ENCODE measurements around the gene PRSS8. TPM values are rescaled to one million over a fixed set of nuclear protein-coding genes. Genes with fewer than 3 reads are reported as not detected.

PRSS8 gene
- total RNA-seq, 1 donor from 2014 or later, result 84.7 TPM

DNA sequence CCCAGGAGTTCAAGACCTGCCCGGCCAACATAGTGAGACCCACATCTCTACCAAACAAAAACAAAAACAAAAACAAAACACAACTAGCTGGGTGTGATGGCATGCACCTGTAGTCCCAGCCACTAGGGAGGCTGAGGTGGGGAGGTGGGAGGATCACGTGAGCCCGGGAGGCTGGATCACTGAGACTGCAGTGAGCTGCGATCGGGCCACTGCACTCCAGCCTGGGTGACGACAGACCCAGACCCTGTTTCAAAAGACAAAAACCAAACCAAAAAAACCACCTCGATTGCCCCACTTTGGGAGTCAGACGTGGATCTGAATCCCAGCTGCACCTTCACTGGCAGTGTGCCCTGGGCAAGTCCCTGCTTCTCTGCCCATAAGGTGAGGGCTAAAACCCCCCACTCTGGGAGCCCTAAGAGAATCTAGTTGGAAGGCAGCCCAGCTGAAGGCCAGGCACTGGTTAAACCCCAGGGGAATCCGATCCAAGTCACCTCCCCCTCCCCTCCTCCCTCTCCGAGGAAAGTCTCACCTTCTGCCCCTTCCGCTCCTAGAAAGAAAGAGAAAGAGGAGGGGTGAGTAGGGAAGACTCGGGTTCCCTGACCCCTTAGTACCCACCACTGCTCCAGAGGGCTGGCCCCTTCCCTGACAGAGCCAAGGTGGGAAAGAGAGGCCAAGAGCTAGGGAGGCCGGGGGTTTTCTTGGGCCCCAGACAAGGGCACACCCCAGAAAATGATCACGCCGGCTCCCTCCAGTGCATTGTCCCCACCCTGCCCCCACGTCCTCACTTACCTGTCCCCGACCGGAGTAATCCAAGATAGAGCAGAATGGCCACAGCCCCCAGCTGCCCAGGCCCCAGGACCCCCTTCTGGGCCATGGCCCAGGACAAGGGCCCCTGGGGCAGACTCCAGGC is 647 bp downstream of the PRSS8 start:
- Mint-ChIP-seq H3K27me3 (peaks cover 6% of the 10 kb centered on the region), H3K36me3 (peaks cover 4% of the 10 kb centered on the region), H3K27ac (peak overlapping the region; percentile 95), H3K4me1 (ENCODE audit: unreplicated experiment) (peaks cover 22% of the 10 kb centered on the region), H3K9me3 (no peaks in the 10 kb centered on the region), H3K4me3 (peak overlapping the region; percentile 83)
- TF ChIP-seq CTCF (conservative IDR thresholded peaks at IDR 0.05), result peak; percentile 28
- no peak for DNase-seq (ENCODE audit: extremely low spot score, unreplicated experiment)

- no peak for DNase-seq (ENCODE audit: extremely low spot score, unreplicated experiment)
- Mint-ChIP-seq H3K27me3 (peaks cover 6% of the 10 kb centered on the region), H3K27ac (peak overlapping the region; percentile 95), H3K36me3 (peaks cover 4% of the 10 kb centered on the region), H3K4me1 (ENCODE audit: unreplicated experiment) (peaks cover 22% of the 10 kb centered on the region), H3K9me3 (no peaks in the 10 kb centered on the region), H3K4me3 (peak overlapping the region; percentile 83)
- no peak for TF ChIP-seq CTCF (conservative IDR thresholded peaks at IDR 0.05)
These were observed 1.4 kb downstream of the PRSS8 start for GRCh38 chr16:31134091-31134571.

DNA sequence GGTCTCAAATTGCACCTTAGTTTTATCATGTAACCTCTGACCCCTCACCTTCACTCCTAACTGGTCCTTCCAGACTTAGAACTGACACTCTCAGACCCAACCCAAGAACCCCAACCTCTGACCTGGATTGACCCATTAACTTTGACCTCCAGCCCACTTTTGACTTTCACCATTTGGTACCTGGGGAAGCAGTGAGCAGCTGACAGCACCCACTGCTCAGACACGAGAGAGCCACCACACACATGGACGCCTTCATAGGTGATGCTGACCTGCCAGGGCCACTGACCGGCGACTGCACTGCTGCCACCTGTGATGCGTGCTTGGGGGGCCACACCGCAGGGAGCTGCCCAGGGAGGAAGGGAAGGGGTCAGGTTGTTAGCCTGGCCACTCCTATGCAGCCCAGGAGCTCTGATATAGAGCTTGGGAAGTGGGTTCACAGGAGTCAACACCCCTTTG is 2.5 kb downstream of the PRSS8 start:
- Mint-ChIP-seq H3K9me3 (no peaks in the 10 kb centered on the region), H3K4me1 (ENCODE audit: unreplicated experiment) (peaks cover 22% of the 10 kb centered on the region), H3K27me3 (peaks cover 6% of the 10 kb centered on the region), H3K4me3 (peak overlapping the region; percentile 83), H3K27ac (peak overlapping the region; percentile 95), H3K36me3 (peaks cover 4% of the 10 kb centered on the region)
- DNase-seq (ENCODE audit: extremely low spot score, unreplicated experiment), result no peak
- no peak for TF ChIP-seq CTCF (conservative IDR thresholded peaks at IDR 0.05)

DNA sequence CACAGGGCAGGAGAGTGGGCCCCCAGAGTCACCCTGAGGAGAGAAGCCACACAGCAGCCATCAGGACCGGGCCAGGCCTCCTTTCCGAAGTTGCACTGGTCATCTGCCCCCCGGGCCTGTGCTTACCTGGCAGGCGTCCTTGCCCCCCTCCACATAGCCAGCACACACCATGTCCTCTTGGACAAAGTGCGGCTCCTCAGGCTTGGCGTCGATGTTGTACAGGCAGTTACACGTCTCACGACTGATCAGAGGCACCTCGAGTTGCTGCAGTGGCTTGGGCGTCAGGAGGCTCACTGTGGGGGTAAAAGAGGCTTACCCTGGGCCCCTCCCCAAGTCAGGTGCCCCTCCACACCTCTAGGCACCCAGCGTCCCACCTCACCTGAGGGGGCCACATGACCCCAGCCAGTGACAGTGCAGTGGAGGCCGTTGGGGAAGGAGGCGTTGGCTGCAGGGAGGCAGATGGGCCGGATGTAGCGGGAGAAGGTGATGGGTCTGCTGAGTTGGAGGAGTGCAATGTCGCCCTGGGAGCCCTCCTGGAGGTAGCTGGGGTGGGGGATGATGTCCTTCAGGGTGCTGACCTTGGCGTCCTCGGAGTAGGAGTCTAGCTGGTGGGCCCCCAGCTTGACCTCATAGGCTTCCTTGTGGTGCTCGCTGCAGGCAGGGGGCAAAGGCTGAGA is 3.1 kb downstream of the PRSS8 start:
- TF ChIP-seq CTCF (conservative IDR thresholded peaks at IDR 0.05), result no peak
- Mint-ChIP-seq H3K9me3 (no peaks in the 10 kb centered on the region), H3K27ac (peak overlapping the region; percentile 95), H3K4me3 (peak overlapping the region; percentile 83), H3K27me3 (peaks cover 6% of the 10 kb centered on the region), H3K4me1 (ENCODE audit: unreplicated experiment) (peaks cover 22% of the 10 kb centered on the region), H3K36me3 (peaks cover 4% of the 10 kb centered on the region)
- DNase-seq (ENCODE audit: extremely low spot score, unreplicated experiment), result no peak

GRCh38 chr16:31131841-31132271 is 3.7 kb downstream of the PRSS8 start:
- Mint-ChIP-seq H3K9me3 (no peaks in the 10 kb centered on the region), H3K27me3 (peaks cover 6% of the 10 kb centered on the region), H3K27ac (peak overlapping the region; percentile 93), H3K4me1 (ENCODE audit: unreplicated experiment) (peaks cover 22% of the 10 kb centered on the region), H3K4me3 (no peak overlapping the region), H3K36me3 (peaks cover 4% of the 10 kb centered on the region)
- no peak for TF ChIP-seq CTCF (conservative IDR thresholded peaks at IDR 0.05)
- no peak for DNase-seq (ENCODE audit: extremely low spot score, unreplicated experiment)

Measured in type B pancreatic cell (in vitro differentiated cells).